Heart left ventricle (tissue), 16 donors: Measurements from ENCODE around the gene CCL26. TPM values are rescaled to one million over a fixed set of nuclear protein-coding genes. Genes with fewer than 3 reads are reported as not detected.

Source experiments
- ATAC-seq, 4 donors: fragments of 200-7000 bp; cut with Tn5 transposase; one replicate each; pipeline ENCODE4 v1.9.1; 2020 to 2022; ENCODE audit warnings: moderate library complexity in 4 of 4, mild to moderate bottlenecking in 3 of 4, moderate number of reproducible peaks in 1 of 4
- DNase-seq, 5 donors: peaks; one replicate each; pipeline ENCODE4 v3.0.0-alpha.2; 2020
- H3K27ac ChIP-seq, 12 donors: fragments of 200-600 bp; sonication (generic) in 4 of 12; one replicate each; pipeline versions ENCODE4 v1.5.0 to v1.8.0; 2016 to 2022; ENCODE audit warnings: mild to moderate bottlenecking in 2 of 12
- H3K27me3 ChIP-seq, 9 donors: fragments of 200-600 bp; sonication (generic) in 2 of 9; one replicate each; pipeline versions ENCODE4 v1.5.1 to v1.8.0; 2016 to 2022; ENCODE audit warnings: mild to moderate bottlenecking in 3 of 9
- H3K36me3 ChIP-seq, 9 donors: fragments of 200-600 bp; sonication (generic) in 2 of 9; one replicate each; pipeline versions ENCODE4 v1.5.0 to v1.8.0; 2018 to 2022; ENCODE audit warnings: mild to moderate bottlenecking in 2 of 9
- H3K4me1 ChIP-seq, 12 donors: fragments of 200-600 bp; sonication (generic) in 4 of 12; one replicate each; pipeline versions ENCODE4 v1.5.0 to v1.8.0; 2016 to 2022; ENCODE audit warnings: mild to moderate bottlenecking in 3 of 12
- H3K4me3 ChIP-seq, 12 donors: fragments of 200-600 bp; sonication (generic) in 4 of 12; one replicate each; pipeline versions ENCODE4 v1.5.0 to v1.8.0; 2017 to 2022; ENCODE audit warnings: mild to moderate bottlenecking in 9 of 12, moderate library complexity in 4 of 12
- H3K9me3 ChIP-seq, 12 donors: fragments of 200-600 bp; sonication (generic) in 4 of 12; one replicate each; pipeline versions ENCODE4 v1.5.0 to v1.8.0; 2016 to 2022; ENCODE audit warnings: mild to moderate bottlenecking in 1 of 12
- POLR2A ChIP-seq, 2 donors: fragments of 450-650 bp; IDR thresholded peaks; one replicate each; pipeline ENCODE4 v1.6.1; 2017; ENCODE audit warnings: antibody characterized with exemption in 2 of 2, mild to moderate bottlenecking in 2 of 2, moderate library complexity in 2 of 2
- WGBS, 4 donors: extraction: QIAGEN DNeasy Blood & Tissue Kit in 2 of 4; methylation state at CpG; one replicate each; pipeline versions ENCODE4 v1.1.5 to v1.1.7; 2013 to 2018; 5-methylcytosine and 5-hydroxymethylcytosine counted together
- intact Hi-C, 10 donors: fragments of 100-400 bp; cut with DNase I; formaldehyde crosslinking; loops; one replicate each; pipeline versions ENCODE4 v1.11.1 to v1.14.2; 2022
- polyA plus RNA-seq, 2 donors: library from polyadenylated mRNA; stranded (reverse); fragments of 200-250 nt; gene quantifications; one replicate each; pipeline ENCODE4 v1.2.3, GENCODE V29; 2013
- total RNA-seq, 9 donors: library from RNA; depleted of rRNA in 2 of 9; stranded (reverse); fragments of >200 nt in 2 of 9; fragmentation: NEBNext Ultra II Directional in 3 of 9; extraction: Animal tissue kit (Norgen Biotek cat#: 25700) in 3 of 9; gene quantifications; one replicate each; pipeline versions ENCODE4 v1.1.0 to v1.2.4, GENCODE V29; 2016 to 2023
- TF ChIP-seq, protein P1 (sequence below), 12 donors: fragments of 200-600 bp; sonication (generic) in 4 of 12; IDR thresholded peaks; one replicate each; pipeline versions ENCODE4 v1.5.0 to v1.8.0; 2018 to 2022; ENCODE audit warnings: antibody characterized with exemption in 12 of 12, mild to moderate bottlenecking in 5 of 12
- donor health status: ischemic (EF 13 %, LVEDD 7.1; RV severe dilation, severe dysfunction).
- donor health status: healthy with polysubstance abuse.
- donor health status: DM: no; HTN: yes; CAD: no.
- donor health status: DM: no; HTN: no; CAD: no.
- donor health status: ischemic (EF 25% LVEDD 6.9; RV normal size, moderate dysfunction).
- donor health status: ischemic (EF 25% LVEDD 5.7; RV mildly dilated, moderate dysfunction).
- donor health status: healthy.
- donor health status: DM: yes; HTN: yes; CAD: no.
- donor health status: ischemic (EF 35%, LVEDD 5.7; RV mildly dilated, moderate dysfunction).
- donor health status: nonischemic (EF 11% LVEDD 7.7; RV severe dilation, severe dysfunction).
- donor health status: DM: yes; HTN: yes; CAD: no.
- donor health status: PGD.
- donor health status: ischemic (EF 29% LVEDD 5.4; RV normal size, mild dysfunction).
- donor health status: nonischemic (EF 23%, LVEDD 6.1; RV moderate dilation, normal function).

The CCL26 gene
- total and polyA plus RNA-seq, 11 donors: 0.53 to 0.94 (median 0.76) TPM; not detected in 7

DNA sequence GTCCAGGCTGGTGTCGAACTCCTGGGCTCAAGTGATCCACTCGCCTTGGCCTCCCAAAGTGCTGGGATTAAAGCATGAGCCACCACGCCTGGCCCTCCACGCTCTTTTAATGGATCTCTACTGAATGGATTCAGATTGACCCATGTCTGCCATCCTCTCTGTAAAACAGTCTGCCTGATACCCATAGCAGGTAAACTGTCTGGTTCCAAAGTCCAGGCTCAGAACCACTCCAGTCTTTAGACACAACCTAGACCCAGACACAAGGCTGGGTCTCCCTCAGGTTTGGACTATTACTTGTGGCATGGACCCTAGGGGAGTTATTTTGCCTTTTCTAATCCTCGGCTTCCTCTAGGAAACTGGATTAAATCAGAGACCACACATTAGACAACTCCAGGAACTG is 52.4 kb downstream of the CCL26 start:
- Histone ChIP-seq H3K4me3 (no peak overlapping the region), H3K36me3 (peaks cover 0 to 6% (median 0%) of the 10 kb centered on the region in 9 donors), H3K4me1 (peaks cover 0 to 20% (median 0%) of the 10 kb centered on the region in 12 donors), H3K27ac (no peak overlapping the region), H3K27me3 (no peaks in the 10 kb centered on the region), H3K9me3 (no peaks in the 10 kb centered on the region)
- DNase-seq (no peak), ATAC-seq (no peak)
- 96% methylated on average over 5 of the region's 5 CpGs for WGBS, 4 donors
- no peak for TF ChIP-seq POLR2A (IDR thresholded peaks at IDR 0.05)
- TF ChIP-seq, protein P1, sequence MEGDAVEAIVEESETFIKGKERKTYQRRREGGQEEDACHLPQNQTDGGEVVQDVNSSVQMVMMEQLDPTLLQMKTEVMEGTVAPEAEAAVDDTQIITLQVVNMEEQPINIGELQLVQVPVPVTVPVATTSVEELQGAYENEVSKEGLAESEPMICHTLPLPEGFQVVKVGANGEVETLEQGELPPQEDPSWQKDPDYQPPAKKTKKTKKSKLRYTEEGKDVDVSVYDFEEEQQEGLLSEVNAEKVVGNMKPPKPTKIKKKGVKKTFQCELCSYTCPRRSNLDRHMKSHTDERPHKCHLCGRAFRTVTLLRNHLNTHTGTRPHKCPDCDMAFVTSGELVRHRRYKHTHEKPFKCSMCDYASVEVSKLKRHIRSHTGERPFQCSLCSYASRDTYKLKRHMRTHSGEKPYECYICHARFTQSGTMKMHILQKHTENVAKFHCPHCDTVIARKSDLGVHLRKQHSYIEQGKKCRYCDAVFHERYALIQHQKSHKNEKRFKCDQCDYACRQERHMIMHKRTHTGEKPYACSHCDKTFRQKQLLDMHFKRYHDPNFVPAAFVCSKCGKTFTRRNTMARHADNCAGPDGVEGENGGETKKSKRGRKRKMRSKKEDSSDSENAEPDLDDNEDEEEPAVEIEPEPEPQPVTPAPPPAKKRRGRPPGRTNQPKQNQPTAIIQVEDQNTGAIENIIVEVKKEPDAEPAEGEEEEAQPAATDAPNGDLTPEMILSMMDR (IDR thresholded peaks at IDR 0.05): no peak
- intact Hi-C loops: loop anchor here in 1 of 10 donors (10.0 kb wide), 1 partner anchor 65 kb away; no protein-coding TSS in a partner anchor

Other genes with a start within 250 kb of the CCL26 start
- 10 to 100 TPM; 13.4 to 36.4 (median 26.1) TPM for gene HIP1, start 33.3 kb downstream of the CCL26 start, total RNA-seq
- 10 to 100 TPM in 1 of 2 donors, 1 to 10 TPM in 1; 5.9 to 10.2 TPM for gene HIP1, start 33.3 kb downstream of the CCL26 start, polyA plus RNA-seq
- gene CCL24, start 41.6 kb upstream of the CCL26 start, total RNA-seq: under 1 TPM in 2 of 9 donors, not detected in 7; 0.60 to 0.77 TPM
- gene CCL24, start 41.6 kb upstream of the CCL26 start, polyA plus RNA-seq: under 1 TPM in 1 of 2 donors, not detected in 1; 0.18 TPM
- 10 to 100 TPM; 23.6 to 44.1 (median 32.5) TPM for gene RHBDD2, start 106.8 kb upstream of the CCL26 start, total RNA-seq
- gene RHBDD2, start 106.8 kb upstream of the CCL26 start, polyA plus RNA-seq: 10 to 100 TPM; 27.6 to 43.4 TPM
- 100 to 1,000 TPM in 2 of 9 donors, 10 to 100 TPM in 7; 38.3 to 202 (median 80.0) TPM for gene POR, start 142.9 kb upstream of the CCL26 start, total RNA-seq
- 100 to 1,000 TPM in 1 of 2 donors, 10 to 100 TPM in 1; 69.5 to 169 TPM for gene POR, start 142.9 kb upstream of the CCL26 start, polyA plus RNA-seq
- gene TMEM120A, start 222.4 kb upstream of the CCL26 start, total RNA-seq: 100 to 1,000 TPM in 7 of 9 donors, 10 to 100 TPM in 2; 63.8 to 181 (median 125) TPM
- 100 to 1,000 TPM; 138 to 152 TPM for gene TMEM120A, start 222.4 kb upstream of the CCL26 start, polyA plus RNA-seq